DMS79 treated with DMSO at 0.1 percent for 48 hours (cell line): Measurements from ENCODE around the gene AGBL4.

ENCODE experiments used
- DNase-seq: peaks from one replicate; lab custom pipeline; 2025; lab: John Stamatoyannopoulos, UW

The AGBL4 gene

GRCh38 chr1:49183489-49183888 is 840.3 kb downstream of the AGBL4 start:
- no peak for DNase-seq

DNA sequence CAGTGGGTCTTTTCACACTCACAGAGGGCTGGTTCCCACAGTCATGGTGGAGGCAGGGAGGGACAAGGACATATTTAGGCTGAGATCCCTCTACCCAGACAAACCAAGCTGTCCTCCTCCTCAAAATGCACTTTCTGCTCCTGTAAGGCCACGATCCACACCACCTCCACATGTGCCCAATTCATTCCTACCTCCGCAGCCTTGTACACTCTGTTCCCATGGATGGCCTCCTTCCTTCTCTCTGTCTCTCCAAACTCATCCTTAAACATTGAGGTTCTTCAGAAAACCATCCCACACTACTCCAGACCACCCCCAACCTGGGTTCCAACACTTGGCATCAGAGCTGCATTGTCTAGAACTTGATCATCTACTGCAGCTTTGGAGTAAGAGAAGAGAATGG is 842.7 kb downstream of the AGBL4 start:
- no peak for DNase-seq

- no peak for DNase-seq
These were observed 851.7 kb downstream of the AGBL4 start for GRCh38 chr1:49171941-49172593.

- DNase-seq = no peak
These were observed 857.7 kb downstream of the AGBL4 start for GRCh38 chr1:49166031-49166430.

DNA sequence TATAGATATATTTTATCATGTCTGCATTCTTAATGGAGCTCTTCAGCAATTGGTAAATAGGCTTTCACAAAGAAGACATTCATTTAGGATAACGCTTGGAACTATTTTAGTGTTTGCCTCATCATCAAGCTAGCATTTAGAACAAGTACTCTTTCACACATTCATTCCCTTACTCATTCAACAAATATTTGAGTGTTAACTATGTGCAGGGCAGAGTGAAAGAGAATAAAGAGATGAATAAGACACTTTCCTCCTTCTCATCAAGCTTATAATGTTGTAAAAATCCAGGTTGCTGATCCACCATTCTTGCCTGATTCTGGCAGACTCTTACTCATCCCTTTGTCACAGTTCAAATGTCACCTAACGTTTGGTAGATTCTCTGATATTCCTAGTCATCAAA is 860.7 kb downstream of the AGBL4 start:
- DNase-seq = no peak

DNA sequence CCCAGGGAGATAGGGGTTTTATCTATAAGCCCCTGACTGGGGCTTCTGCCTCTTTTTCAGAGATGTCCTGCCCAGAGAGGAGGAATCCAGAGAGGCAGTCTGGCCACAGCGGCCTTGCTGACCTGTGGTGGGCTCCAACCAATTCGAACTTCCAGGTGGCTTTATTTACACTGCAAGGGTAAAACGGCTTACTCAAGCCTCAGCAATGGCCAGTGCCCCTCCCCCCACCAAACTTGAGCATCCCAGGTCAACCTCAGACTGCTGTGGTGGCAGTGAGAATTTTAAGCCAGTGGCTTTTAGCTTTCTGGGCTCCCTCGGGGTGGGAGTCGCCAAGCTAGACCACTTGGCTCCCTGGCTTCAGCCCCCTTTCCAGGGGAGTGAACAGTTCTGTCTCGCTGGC is 863.1 kb downstream of the AGBL4 start:
- DNase-seq = no peak

DNA sequence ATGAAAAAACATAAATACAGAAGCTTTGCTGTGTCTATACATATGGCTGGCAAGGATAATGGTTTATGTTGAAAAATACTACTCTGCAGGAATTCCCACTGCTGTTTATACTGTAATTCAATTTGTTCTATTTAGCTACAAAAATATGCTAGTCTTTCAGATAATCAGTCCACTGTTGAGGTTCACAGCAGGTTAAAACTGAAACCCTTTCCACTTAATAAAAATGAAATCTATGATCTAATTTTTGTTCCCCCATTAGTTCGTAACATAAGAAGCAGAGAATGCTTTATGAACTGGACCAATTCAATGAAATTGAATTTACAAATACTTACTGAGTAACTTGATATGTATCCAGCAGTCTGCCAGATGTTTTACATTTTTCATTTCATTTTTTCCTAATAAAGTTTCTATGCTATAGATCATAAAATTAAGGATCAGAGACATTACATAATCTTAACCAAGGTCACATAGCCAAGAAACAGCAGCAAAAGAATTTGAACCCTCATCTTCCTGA is 887.0 kb downstream of the AGBL4 start:
- no peak for DNase-seq

DNA sequence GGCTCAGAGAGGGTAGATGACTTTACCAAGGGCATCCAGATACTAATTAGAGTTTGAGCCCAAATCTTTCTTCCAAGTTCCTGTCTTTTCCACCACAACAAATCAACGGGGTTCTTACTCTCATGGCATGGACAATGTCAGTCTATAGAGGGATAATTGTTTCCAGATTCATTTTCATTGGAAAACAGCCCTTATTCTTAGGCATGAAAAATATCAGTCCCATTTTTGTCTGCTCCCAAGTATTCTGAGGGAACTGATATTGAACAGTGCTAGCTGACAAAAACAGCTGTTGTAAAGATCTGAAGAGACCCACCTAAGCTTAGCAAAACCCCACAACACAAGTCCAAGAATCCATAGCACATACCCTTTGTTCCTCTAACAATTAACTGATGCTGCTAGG is 898.0 kb downstream of the AGBL4 start:
- no peak for DNase-seq

DNA sequence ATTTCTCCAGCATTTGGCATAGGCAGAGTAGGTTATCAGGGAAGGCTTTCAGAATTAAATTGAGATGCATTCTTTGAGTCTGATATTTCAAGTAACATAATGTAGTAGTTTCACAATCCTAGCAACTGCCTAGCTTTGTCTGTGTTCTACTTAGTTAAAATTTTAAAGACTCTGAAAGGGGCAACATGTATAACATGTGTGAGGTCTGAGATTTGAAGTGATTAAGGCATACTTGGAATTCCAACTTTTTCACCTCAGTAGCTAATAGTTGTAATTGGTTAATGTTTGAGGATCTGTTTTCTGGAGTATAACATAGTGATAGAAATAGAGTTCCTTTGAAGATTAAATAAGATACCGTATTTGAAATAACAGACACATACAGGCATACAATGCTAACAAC is 911.8 kb downstream of the AGBL4 start:
- no peak for DNase-seq

GRCh38 chr1:49106445-49106844 is 917.3 kb downstream of the AGBL4 start:
- no peak for DNase-seq

GRCh38 chr1:49104575-49104974 is 919.2 kb downstream of the AGBL4 start:
- DNase-seq = no peak

DNA sequence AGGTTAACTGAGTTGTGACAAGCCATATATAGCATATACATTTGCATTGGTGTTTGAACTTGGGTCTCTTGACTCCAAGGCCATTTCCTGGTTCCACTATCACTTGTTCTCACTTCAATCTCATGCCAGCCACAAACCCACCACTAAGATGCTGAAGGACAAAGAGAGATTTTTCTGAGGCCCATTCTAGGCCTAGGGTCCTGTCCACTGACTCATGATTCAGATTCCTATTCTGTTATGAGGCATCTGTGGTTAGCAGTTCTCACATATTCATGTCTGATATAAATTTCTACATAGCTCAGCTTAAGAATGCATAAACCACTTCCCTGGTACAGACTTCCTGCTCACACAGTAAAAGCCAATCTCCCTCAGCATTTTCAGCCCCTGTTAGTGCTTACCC is 921.0 kb downstream of the AGBL4 start:
- DNase-seq = no peak

DNA sequence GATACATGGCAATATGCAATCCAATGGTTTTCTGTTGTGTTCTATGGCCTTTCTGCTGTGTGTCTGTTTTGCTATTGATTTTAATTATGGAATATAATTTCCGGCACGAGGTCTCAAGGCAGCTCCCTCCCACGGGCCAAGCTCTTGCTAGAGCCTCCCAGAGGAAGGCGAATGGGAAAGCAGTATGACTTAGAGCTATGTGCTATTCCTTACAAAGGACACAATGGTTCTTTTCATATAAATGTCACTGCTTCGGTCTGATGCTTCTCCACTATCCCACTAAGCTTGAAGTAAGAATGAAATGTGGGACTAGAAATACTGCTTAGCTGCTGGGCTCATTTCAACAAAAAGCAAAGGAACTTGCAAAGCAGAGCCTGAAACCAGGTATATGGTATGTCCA is 924.9 kb downstream of the AGBL4 start:
- no peak for DNase-seq

GRCh38 chr1:49086327-49086726 is 937.4 kb downstream of the AGBL4 start:
- DNase-seq = no peak

DNA sequence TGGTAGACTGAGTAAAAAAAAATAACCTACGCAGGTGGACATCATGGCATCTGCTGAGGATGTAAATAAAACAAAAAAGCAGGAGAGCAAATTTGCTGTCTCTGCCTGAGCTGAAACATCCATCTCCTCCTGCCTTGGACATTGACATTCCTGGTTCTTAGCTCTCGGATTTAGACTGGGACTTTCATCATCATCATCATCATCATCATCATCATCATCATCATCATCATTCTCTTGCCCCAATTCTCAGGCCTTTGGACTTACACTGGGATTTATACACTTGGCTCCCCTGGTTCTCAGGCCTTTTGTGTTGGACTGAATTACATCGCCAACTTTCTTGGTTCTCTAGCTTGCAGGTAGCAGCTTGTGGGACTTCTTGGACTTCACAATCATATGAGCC is 938.7 kb downstream of the AGBL4 start:
- DNase-seq = no peak

- DNase-seq = no peak
These were observed 963.0 kb downstream of the AGBL4 start for GRCh38 chr1:49060766-49061165.

DNA sequence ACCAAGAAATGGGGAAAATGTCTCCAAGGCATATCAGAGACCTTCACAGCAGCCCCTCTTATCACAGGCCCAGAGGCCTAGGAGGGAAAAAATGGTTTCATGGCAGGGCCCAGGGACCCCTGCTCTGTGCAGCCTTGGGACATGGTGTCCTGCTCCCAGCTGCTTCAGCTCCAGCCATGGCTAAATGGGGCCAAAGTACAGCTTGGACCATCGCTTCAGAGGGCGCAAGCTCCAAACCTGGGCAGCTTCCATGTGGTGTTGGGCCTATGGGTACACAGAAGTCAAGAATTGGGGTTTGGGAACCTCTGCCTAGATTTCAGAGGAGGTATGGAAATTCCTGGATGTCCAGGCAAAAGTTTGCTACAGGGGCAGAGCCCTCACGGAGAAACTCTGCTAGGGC is 964.7 kb downstream of the AGBL4 start:
- DNase-seq = no peak

DNA sequence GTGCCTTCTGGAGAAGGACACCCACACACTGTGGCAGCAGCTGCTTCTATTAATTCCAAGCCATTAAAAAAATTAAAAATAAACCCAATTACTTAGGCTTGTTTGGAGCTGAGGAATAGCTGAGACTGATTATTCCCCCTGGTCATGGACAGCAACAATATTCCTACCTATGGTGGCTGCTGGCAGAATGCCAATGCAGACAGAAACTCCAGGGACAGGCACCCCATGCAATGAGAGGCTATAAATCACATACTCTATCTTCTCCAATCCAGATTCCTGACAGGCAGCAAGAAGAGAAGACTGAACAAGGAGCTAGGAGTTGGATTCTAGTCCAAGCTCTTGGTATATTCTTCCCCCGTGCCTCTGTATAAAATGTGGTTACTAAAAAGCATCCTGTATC is 971.7 kb downstream of the AGBL4 start:
- DNase-seq = peak; percentile 14

DNA sequence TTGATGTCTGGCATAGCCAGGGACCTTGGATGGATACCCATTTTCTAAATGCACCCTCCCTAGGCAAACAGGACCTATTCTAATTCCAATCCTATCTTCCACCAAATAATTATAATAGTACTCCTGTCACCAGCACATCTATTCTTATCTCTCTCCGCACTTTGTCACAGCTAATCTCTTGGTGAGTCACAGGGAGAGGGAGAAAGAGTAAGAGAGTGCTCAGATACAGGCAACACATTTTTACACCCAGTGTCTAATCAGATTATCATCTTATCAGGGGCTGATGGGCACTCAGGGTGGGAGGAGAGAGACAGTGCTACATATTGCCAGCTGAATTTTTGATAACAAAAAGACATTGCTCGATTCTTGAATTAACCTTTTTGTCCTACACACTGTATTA is 972.1 kb downstream of the AGBL4 start:
- no peak for DNase-seq

GRCh38 chr1:49050041-49050440 is 973.7 kb downstream of the AGBL4 start:
- DNase-seq = no peak

GRCh38 chr1:49048188-49048587 is 975.6 kb downstream of the AGBL4 start:
- DNase-seq = no peak

DNA sequence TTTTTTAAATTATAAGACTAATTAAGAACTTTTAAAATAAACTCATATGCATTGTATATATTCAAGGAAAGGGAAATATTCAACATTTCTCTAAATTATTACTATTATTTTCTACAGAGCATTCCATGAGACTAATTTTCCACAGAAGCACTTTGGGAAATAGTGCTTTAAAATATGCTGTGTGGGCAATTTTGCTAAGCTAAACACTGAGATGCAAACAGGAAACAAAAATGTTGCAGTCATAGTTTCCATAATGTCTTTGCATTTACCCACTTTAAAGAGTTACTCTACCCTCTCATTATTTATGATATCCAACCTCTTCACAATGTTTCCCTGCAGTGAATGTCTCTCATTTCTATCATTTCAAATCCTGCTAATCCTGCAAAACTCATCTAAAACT is 977.4 kb downstream of the AGBL4 start:
- DNase-seq = no peak

GRCh38 chr1:49045371-49045770 is 978.4 kb downstream of the AGBL4 start:
- DNase-seq = no peak

- DNase-seq = no peak
These were observed 987.1 kb downstream of the AGBL4 start for GRCh38 chr1:49036700-49037099.

DNA sequence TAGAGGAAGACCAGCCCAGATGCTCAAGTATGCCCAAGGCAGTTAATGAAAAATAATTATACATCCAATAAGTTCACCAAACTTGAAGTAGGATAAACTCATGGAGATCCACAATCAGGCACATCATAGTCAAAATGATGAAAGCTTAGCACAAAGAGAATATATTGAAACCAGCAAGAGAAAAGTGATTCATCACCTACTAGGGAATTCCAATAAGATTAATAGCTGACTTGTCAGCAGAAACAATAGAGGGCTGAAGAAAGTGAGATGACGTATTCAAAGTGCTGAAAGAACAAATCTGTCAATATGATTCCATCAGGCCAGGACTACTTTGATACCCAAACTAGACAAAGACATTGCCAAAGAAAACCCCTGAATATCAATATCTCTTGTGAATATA is 995.4 kb downstream of the AGBL4 start:
- no peak for DNase-seq
